Measurements from ENCODE around the gene RALGAPA1.
"Not testable (repeated sequence)": the region's sequence is repeated elsewhere in the genome, so short reads cannot be mapped to it uniquely, and the experiment has no call there.

The RALGAPA1 gene

DNA sequence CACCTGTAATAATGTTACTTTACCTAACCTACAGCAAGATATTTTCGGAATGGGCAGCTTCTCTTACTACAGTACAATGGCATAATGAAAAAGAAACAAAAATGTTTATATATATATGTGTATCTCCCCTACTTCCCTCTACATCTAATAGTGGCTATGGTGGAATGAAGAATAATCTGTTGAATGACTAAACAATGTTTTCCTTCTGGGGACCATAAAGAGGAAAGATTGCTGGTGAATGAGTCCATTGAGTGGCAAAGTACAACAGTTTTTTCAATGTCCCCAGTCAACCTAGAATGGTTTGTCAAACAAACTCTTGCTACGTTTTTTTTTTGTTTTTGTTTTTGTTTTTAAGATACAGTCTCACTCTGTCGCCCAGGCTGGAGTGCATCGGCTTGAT is 47.2 kb downstream of the RALGAPA1 start:
- no peak for DNase-seq

- DNase-seq: no peak
Observed at GRCh38 chr14:35760143-35760542, 49.0 kb downstream of the RALGAPA1 start.

DNA sequence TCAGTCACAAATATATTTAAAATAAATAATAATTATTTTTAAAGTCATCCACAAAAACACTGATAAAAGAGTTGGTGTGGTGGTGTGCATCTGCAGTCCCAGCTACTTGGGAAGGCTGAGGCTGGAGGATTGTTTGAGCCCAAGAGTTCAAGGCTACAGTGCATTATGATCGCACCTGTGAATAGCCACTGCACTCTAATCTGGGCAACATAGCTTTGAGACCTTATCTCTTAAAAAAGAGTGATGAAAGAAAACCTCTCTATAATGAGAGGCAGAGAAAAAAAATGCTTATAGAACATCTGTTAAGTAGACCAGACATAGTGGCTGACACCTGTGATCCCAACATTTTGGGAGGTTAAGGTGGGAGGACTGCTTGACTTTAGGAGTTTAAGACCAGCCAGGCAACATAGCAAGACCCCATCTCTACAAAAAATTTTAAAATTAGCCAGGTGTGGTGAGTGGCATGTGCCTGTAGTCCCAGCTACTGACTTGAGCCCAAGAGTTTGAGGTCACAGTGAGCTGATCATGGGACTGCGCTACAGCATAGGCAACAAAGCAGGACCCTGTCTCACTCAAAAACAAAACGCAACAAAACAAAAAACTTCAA is 50.5 kb downstream of the RALGAPA1 start:
- no peak for DNase-seq

DNA sequence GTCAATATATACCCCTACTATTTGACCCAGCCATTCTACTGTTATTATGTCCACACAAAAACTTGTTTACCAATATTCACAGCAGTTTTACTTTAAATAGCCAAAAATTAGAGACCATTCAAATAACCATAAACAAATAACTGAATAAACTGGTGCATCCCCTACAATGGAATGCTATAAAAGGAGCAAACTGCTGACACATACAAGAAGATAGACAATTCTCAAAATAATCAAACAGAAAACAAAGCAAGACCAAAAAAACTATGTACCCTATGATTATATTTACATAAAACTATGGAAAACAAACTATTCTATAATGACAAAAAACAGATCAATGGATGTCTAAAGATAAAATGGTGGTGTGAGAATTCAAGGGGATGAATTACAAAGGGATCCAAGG is 54.4 kb downstream of the RALGAPA1 start:
- DNase-seq: no peak

GRCh38 chr14:35752380-35752779 is 56.7 kb downstream of the RALGAPA1 start:
- no peak for DNase-seq

DNA sequence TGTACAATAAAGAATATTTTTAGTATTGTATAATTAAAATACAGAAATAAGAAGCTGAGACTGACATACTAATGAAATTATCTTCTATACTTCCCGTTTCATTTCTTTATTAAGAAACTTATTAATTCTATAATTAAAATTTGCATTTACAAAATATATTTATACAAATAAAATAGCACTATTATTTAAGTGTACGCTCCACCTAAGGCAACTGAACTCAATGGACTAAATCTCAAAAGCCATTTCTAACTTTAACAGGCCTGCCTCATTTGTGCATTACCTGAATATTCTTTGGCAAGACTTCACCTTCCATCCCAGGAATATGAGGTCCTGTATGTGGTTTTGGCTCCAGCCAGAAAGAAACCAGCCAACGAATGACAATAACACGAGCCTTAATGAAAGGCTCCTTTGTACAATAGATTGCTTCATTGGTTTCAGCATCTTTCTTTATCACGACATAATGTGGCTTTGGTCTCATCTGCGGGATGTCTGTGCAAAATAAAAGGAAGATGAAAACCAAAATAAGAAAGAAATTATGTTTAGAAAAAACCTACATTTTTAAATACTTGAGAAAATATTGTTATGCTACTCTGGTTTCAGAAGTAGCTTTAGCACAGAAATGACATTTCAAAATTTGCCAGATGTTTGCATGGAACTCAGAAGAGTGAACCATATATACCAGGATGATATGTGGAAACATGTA is 58.7 kb downstream of the RALGAPA1 start:
- DNase-seq: no peak

GRCh38 chr14:35747379-35747778 is 61.7 kb downstream of the RALGAPA1 start:
- peak; percentile 0 for DNase-seq

GRCh38 chr14:35742442-35742841 is 66.7 kb downstream of the RALGAPA1 start:
- DNase-seq: no peak

- DNase-seq: no peak
Observed at GRCh38 chr14:35742032-35742371, 67.1 kb downstream of the RALGAPA1 start.

DNA sequence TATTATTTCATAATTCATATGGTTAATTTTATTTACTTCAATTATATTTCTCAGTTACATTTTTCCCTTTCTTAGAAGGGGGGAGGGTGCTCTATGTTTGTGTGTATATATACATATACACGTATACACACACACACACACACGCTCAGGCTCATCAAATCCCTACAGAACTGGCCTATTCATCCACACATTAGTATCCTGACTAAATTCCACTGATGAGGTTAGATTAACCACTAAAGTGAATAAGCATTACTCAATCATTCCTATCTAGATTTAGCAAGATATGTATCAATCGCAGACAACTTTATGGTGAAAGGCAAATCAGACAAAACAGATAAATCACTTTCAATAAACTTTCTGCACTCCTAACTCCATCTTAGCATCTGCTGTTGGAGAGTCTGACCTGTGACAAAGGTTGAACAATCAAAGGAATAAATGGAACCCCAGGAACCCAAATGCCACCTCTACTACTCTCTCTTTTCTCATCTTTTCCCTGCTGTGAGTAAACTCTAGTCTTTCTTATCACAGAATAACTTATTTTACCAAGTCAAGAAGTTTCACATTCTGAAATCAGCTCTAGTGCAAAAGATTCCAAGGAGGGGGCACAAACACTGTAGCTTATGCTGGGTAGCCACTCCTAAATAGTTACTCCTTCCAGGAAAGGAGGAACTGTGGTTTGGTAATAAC is 67.6 kb downstream of the RALGAPA1 start:
- no peak for DNase-seq

GRCh38 chr14:35740215-35740614 is 68.9 kb downstream of the RALGAPA1 start:
- DNase-seq: peak; percentile 0

DNA sequence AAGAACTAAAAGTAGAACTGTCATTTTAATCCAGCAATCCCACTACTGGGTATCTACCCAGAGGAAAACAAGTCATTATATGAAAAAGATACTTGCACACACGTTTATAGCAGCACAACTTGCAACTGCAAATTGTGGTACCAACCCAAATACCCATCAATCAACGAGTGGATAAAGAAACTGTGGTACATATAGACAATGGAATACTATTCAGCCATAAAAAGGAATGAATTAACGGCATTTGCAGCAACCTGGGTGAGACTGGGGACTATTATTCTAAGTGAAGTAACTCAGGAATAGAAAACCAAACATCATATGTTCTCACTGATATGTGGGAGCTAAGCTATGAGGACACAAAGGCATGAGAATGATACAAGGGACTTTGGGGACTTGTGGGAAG is 73.9 kb downstream of the RALGAPA1 start:
- DNase-seq: not testable (repeated sequence)

- DNase-seq: not testable (repeated sequence)
Observed at GRCh38 chr14:35733510-35733909, 75.6 kb downstream of the RALGAPA1 start.

DNA sequence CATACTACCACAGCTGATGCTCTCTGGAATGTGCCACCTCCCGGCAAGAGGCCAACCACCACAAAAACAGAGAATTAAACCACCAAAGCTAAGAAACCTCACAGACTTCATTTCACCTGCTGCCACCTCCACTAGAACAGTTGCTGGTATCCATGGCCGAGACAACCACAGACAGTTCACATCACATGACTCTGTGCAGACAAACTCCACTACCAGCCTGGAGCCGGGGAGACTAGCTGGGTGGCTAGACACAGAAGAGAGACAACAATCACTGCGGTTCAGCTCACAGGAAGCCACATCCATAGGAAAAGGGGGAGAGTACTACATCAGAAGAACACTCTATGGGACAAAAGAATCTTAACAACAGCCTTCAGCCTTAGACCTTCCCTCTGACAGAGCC is 78.2 kb downstream of the RALGAPA1 start:
- DNase-seq: no peak

DNA sequence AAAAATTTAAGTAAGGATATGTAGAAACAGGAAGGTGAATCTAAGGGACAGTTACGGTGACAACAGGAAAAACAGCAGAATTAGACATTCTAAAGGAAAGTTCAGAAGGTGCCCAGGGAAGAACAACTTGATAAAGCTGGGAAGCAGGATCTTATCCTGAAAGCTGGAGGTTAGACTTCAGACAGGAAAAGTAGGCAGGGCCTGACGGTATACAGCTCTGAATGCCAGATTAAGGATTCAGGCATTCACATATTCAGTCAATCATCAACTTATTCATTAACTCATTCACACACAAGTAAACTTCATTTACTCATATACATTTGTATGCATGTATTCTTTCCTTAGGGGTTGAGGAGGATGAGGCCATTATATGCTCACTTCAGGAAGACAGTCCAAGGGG is 81.3 kb downstream of the RALGAPA1 start:
- no peak for DNase-seq

DNA sequence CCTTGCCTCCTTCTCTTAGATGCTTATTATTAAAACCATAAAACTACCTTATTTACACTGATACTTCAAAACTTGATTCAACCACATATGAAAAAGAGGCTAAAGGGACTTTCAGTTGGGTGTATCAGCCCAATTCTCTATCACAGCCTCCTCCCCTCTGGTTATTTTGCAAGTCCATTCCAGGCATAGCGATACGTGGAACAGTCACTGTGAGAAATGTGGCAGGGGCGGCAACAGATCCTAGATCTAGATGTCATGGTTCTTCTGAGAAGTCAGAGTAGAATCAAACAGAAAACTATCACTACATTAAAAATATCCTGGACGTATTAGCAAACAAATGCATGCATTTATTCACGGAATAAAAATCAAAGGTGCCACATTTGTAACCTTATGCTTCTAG is 83.2 kb downstream of the RALGAPA1 start:
- DNase-seq: no peak

DNA sequence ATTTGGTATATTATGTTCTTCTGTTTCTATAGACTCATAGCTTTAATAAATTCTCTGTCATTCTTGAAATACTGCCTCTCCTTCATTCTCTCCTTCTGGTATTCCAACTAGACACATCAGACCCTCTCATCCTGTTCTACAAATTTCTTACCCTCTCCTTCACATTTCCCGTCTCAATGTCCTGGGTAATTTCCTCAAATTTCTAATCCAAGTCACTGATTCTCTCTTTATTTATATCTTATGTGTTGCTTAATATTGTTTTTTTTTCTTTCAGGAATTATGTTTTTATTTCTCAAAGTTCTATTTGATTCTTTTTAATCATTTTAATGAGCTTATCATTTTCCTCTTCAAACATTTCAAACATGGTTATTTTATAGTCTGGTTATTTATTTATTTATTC is 94.0 kb downstream of the RALGAPA1 start:
- no peak for DNase-seq

- no peak for DNase-seq
Observed at GRCh38 chr14:35712466-35712865, 96.6 kb downstream of the RALGAPA1 start.

GRCh38 chr14:35708062-35708461 is 101.0 kb downstream of the RALGAPA1 start:
- peak; percentile 4 for DNase-seq

- no peak for DNase-seq
Observed at GRCh38 chr14:35705636-35706035, 103.5 kb downstream of the RALGAPA1 start.

DNA sequence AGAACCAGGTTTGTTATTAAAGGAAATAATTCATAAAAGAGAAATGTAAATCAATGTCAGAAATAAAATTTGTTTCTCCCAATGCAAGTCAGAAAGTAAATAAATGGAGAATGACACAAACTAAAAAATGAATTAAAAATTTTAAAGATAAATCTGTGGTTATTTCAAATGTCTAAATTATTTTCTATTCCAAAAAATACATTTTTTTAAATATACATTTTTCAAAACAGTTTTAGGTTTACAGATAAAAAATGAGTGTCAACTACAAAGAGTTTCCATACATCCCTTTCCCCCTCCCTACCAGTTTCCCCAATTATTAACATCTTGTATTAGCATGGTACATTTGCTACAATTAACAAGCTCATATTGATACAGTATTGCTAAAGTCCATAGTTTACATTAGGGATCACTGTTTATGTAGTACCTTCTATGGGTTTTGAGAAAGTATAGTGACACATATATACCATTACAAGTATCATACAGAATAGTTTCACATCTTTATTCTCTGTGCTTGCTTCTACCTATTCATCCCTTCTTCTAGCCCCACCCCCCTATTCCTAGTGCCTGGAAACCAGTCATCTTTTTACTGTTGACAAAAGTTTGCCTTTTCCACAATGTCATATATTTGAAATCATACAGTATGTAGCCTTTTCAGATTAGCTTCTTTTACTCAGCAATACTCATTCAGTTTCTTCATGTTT is 104.2 kb downstream of the RALGAPA1 start:
- DNase-seq: no peak

- no peak for DNase-seq
Observed at GRCh38 chr14:35701531-35701930, 107.6 kb downstream of the RALGAPA1 start.

DNA sequence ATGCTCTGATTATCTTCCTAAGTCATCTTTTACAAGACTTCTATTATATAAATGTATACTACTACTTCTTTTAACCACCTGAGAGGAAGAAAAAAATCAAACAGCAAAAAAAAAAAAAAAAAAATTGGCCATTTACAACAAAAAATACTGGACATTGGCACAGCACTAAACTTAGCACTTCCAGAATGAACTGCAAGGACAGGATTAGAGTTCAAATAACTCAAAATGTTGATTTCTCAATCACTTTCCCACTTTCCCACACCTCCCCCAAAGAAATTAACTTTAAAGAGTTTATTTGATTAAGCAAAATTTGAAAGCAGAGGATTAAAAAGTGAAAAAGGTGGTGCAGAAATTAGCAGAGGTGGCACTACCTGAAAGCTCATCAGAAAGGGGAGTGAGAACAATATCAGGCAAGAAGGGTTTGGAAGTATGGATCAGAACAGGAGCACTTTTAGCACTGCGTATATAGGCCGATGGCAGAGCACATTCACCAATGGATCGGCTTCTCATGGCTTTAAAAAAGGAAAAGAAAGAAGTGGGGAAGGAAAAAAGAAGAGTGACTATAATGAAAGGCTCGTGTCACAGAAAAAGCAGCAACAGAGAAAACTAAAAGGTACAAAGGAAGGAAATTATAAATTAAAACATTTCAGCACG is 109.2 kb downstream of the RALGAPA1 start:
- DNase-seq: no peak

Measured in fibroblast of skin of back (primary cell).